ENCODE measurements around the gene EBI3. TPM values are rescaled to one million over a fixed set of nuclear protein-coding genes. Genes with fewer than 3 reads are reported as not detected.

EBI3 gene
- total RNA-seq, 1 experiment from 2014 or later = 1.4 TPM

DNA sequence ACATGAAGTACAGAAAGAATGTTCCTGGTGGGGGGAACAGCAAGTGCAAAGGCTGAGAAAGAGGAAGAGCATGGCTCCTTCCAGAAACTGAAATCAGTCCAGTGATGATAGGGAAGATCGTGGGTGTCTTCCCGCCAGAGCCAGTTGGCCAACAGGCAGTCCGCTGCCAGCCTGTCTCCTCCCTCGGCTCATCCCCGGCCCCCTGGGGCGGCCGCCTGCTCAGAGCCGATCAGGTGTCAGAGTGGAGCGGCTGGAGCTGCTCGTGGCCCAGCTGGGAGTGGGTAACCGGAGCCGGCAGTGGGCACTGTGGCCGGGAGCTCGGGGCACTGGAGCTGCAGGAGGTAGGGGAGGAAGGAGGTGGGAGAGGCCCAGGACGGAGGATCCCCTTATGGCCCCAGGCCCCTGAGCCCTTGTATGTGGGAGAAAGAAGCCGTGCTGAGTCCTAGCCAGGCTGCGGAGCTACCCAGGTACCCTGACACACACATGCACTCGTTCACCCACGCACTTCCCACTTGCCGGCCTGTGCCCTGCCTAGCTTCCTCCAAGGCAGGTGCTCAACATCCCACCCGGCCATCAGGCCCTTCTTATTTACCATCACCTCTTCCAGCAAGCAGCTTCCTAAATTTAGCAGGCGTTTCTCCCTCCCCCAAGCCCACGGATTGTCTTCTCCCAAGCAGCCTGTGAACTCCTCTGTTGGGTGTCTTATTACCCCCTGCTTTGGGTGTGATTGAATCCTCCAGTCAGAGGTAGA lies 45.2 kb upstream of the EBI3 start:
- Histone ChIP-seq H3K79me2 (ENCODE audit: insufficient read depth, low read length) (no peaks in the 10 kb centered on the region), H4K20me1 (ENCODE audit: control insufficient read depth, insufficient read depth, insufficient read length) (no peaks in the 10 kb centered on the region), H4K8ac (replicated peaks; ENCODE audit: insufficient read length, low read depth, low read length) (no peak overlapping the region), H2BK15ac (ENCODE audit: low read depth, low read length) (no peak overlapping the region; the same call in 1 of the 2 replicates), H2BK12ac (ENCODE audit: insufficient read length, low read depth, low read length) (no peak overlapping the region), H2AFZ (ENCODE audit: low read length) (no peak overlapping the region), H3K18ac (ENCODE audit: insufficient read length, low read depth, low read length) (no peak overlapping the region), H3K4ac (ENCODE audit: low read depth, low read length) (no peak overlapping the region), H2BK5ac (ENCODE audit: insufficient read length, low read length) (no peak overlapping the region), H3K27me3 (ENCODE audit: insufficient read depth, low read length) (no peaks in the 10 kb centered on the region), H3T11ph (ENCODE audit: low read length) (no peak overlapping the region), H3K27ac (ENCODE audit: insufficient read length, low read depth, low read length) (no peak overlapping the region), H3K9me3 (ENCODE audit: control insufficient read depth, low read depth, low read length) (no peaks in the 10 kb centered on the region), H3K4me1 (ENCODE audit: insufficient read depth, low read length) (no peaks in the 10 kb centered on the region), H2AK5ac (ENCODE audit: insufficient read length, low read length) (no peak overlapping the region), H4K91ac (ENCODE audit: insufficient read length, low read depth, low read length) (no peak overlapping the region), H3K14ac (ENCODE audit: insufficient read depth, low read length) (no peak overlapping the region), H2BK120ac (ENCODE audit: low read depth, low read length, poor library complexity, severe bottlenecking) (no peak overlapping the region), H3K79me1 (ENCODE audit: insufficient read depth, low read depth, low read length, poor library complexity, severe bottlenecking) (no peaks in the 10 kb centered on the region), H2BK20ac (ENCODE audit: low read depth, low read length, poor library complexity, severe bottlenecking) (no peak overlapping the region), H3K56ac (ENCODE audit: insufficient read length, low read depth, low read length) (no peak overlapping the region), H3K23me2 (ENCODE audit: insufficient read length, low read depth, low read length, poor library complexity, severe bottlenecking) (peaks cover 6% of the 10 kb centered on the region), H3K23ac (ENCODE audit: insufficient read length, low read depth, low read length) (no peak overlapping the region), H3K9ac (ENCODE audit: extremely low read depth, insufficient read length, low read length) (no peak overlapping the region), H4K5ac (ENCODE audit: insufficient read length, low read depth, low read length) (no peak overlapping the region), H3K4me2 (ENCODE audit: insufficient read depth, insufficient read length, low read length) (no peak overlapping the region)
- Mint-ChIP-seq H3K4me3 (peak overlapping the region; percentile 45 to 51; a peak in 2 of 5 replicates), H3K36me3 (ENCODE audit: insufficient read depth in 1 of 3, low read depth in 3 of 3) (peaks cover 3 to 11% (median 8%) of the 10 kb centered on the region in 3 experiments; a peak in 5 of 7 replicates), H3K9me3 (no peaks in the 10 kb centered on the region; a peak in 1 of 5 replicates), H3K4me1 (peaks cover 9 to 27% of the 10 kb centered on the region in 2 experiments), H3K27me3 (ENCODE audit: low read depth) (peaks cover 8% of the 10 kb centered on the region), H3K27ac (no peak overlapping the region)
- WGBS (ENCODE audit: extremely low coverage, insufficient read length, low lambda C conversion rate) = no CpG with 5 or more reads among the region's 23 CpGs
- TF ChIP-seq, protein P1, sequence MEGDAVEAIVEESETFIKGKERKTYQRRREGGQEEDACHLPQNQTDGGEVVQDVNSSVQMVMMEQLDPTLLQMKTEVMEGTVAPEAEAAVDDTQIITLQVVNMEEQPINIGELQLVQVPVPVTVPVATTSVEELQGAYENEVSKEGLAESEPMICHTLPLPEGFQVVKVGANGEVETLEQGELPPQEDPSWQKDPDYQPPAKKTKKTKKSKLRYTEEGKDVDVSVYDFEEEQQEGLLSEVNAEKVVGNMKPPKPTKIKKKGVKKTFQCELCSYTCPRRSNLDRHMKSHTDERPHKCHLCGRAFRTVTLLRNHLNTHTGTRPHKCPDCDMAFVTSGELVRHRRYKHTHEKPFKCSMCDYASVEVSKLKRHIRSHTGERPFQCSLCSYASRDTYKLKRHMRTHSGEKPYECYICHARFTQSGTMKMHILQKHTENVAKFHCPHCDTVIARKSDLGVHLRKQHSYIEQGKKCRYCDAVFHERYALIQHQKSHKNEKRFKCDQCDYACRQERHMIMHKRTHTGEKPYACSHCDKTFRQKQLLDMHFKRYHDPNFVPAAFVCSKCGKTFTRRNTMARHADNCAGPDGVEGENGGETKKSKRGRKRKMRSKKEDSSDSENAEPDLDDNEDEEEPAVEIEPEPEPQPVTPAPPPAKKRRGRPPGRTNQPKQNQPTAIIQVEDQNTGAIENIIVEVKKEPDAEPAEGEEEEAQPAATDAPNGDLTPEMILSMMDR (conservative IDR thresholded peaks at IDR 0.05) = no peak
- no peak for DNase-seq
